ENCODE measurements around the gene ZCCHC24.

ZCCHC24 gene

DNA sequence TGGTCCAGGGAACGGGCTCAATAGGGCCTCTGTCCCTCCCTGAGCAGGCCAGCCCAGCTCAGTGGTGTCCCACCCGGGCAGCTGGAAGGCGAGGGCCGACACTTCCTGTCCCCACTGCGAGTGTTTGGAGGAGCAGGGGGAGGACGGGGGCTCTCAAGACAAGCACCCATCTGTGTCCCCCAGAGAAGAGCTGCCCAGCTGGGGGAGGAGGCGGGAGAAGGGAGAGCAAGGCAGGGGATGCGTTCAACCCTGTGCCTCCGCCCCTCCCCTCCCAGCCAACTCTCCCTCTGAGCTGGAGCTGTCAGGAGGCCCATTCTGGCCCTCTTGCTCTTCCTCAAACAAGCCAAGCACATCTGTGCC lies 35.7 kb downstream of the ZCCHC24 start:
- no peak for DNase-seq

DNA sequence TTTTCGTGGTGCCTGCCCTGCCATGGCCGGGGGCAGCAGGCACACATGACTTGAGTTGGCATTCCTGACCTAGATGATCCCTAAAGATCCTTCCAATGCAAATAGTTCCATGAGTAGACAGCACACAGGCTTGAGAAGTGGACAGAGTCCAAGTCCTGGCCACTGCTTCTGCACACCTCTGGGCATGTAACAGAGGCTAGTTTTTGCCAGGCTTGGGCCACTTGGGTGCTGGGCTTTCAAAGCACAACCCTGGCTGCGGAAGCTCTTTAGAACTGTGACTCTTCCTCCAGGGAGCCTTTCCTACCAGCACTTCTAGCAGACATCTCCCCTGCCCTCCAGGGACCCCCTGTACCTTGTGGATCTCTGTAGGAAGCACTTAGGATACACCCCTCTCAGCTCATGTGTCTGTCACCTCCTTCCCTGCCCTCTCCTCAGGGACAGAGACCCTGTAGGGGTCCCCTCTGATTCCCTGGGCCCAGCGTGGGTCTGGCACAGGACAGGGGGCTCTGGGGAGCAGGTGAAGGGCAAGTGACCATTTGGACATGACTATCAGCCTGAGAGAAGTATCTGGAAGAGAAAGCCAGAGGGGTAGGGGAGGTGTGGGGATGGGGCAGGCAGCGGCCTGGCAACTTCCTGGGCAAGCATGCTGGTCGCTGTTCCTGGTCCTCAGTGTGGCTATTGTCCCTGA lies 36.2 kb downstream of the ZCCHC24 start:
- no peak for DNase-seq

DNA sequence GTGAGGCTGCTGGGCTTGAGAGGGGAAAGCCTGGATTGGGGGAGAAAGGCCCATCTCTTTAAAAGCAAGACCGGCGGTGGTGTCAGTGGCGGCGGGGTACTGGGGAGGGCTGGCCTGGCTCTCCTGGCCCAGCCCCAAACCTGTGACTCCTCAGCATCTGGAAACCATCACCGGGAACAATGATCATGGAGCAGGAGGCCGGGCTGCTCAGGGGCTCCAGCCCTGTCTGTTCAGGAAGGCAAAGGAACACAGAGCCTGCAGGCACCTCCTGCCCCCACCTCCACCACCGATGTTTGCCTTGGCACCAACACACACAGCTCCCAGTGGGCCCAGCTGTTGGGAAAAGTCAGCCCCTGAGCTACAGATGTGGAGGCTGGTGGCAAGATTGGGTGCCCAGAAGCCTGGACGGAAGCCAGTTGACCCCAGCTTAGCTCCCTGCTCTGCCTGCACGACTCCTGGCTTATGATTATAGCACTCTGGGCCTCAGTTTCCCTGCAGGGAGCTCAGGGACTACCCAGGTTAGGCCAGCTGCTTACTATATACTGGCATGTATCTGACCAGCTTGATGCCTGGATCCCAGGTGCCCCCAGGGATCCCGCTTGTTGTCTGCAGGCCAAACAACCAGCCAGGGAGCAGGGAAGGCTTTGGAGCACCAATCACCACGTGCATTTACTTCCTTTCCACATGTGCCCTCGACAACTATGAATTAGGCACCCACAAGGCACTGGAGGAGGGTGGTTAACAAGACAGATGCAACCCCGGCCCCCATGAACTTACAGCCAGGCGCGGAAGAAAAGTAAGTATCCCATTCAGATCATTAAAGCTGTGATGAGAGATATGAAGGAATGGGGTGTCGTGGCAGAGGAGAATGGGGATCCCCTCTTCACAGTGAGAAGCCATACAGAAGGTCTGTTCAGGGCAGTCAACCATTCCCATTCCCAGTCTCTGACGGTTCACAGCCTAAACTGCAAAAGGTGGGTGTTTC lies 37.3 kb downstream of the ZCCHC24 start:
- DNase-seq, result no peak

DNA sequence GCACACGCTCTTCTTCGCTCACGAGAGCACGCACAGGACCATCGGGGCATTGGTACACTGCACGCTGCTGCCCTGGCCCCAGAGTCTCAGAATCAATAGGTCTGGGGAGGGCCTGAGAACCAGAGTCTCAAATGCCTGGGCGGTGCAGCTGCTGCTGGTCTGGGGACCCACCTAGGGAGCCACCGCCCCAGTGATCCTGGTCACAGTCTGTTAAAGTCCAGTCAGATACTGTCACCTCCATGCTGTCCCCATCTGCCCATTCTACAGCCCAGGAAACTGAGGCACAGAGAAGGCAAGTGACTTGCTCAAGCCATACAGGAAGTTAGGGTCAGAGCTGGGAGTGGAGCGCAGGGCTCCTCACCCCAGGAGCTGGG lies 38.0 kb downstream of the ZCCHC24 start:
- DNase-seq, result no peak

DNA sequence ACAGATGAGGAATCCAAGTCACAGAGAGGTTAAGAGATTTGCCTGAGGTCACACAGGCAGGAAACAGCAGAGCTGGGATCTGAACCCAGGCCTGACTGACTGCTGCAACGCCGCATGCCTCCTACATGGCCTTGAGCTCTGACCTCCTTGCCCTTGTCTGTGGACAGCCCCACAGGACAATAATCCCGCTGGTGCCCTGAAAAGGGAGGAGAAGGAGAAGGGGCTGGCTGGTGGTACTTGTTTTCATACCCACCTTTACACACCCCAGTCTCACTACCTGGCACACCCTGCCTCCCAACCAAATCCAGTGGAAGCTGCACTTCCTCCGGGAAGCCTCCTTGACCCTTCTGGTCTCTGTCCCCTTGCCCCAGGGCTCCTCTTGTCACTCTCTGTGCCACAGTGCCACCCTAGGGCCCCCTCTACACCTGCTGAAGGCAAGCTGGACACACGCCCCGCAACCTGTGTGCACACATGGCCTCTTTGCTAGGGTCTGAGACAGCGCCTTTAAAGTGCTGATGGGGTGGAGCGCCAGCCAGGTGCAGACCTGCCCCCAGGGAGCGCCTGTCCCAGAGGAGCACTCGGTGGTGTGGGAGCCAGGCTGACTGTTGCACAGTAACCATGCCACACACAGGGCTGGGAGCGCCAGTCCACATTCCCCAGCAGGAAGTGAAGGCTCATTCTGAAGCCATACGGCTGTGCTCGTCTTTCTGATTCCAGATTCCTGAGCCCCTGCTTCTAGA lies 38.6 kb downstream of the ZCCHC24 start:
- DNase-seq, result no peak

DNA sequence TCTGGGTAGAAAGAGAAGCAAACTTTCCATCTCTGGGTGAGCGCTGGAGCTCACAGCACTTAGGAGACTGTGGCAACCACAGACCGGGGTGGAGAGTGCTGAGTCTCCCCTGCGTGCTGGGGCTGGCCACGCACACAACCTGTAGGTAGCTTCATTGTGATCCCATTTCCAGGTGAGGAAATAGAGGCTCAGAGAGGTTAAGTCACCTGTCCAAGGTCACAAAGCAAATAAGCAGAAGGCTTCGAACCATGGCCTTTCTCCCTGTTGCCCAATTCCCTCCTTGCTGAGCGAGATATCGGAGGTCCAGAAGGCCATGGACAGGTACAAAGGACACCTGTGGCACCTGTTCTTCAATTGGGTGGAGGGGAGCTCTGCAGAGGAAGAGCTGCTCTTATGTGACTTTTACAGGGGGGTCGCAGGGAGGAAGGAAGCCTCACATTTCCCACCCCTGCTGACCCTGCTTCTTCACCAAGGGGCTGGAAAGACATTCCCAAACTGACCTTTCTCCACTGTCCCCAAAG lies 39.4 kb downstream of the ZCCHC24 start:
- no peak for DNase-seq

DNA sequence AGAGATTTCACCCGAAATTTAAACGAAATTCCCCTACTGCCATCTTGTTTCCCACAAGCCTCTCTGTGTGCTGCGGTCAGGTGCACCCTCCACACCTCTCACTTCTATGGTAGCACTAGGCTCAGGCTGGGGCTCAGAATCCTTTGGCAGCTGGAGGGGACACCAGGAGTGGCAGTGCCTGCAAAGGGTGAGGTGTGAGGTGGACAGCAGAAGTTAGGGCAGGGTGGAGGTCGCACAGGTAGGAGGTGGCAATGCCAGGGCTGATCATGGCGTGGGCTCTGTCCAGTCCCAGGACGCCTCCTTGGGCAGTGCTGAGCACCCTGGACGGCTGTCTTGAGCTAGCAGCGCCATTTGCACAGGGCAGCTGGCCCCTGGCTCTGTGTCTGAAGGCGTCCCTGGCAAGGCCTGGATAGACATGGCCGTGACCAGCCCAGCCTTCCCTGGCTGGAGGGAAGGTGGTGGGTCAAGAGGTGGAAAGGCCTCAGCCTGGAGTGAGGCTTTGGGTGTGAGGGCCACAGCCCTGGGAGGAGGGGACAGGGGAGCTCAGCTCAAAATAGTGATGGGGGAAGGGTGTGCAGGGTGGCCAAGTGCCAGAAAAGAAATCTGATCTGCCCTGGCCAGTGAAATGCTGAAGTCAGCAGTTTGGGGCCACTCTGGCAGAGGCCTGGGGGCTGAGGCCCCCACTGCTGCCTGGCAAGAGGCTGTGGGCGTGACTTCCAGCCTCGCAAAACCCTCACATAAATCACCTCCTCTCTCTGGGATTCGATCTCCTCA lies 40.0 kb downstream of the ZCCHC24 start:
- no peak for DNase-seq

DNA sequence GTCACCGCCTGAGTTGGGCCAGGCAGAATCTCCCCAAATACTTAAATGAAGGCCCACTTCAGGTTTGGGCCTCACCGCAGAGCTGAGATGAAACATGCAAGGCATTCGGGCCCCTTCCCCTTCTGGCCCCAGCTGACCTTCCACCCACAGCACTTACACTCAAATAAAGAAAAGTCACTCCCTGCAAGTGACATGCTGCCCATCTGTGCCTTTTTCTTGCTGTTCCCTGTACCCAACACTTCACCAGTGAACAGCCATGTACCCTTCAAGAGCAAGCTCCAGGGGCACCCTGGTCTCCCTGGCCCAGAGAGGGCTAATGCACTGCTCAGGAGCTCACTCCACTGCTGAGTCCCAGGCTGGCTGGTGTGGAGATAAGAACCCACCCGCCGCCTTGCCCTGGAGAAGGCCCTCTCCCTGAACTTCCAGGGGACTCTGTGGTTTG lies 40.7 kb downstream of the ZCCHC24 start:
- DNase-seq, result no peak

DNA sequence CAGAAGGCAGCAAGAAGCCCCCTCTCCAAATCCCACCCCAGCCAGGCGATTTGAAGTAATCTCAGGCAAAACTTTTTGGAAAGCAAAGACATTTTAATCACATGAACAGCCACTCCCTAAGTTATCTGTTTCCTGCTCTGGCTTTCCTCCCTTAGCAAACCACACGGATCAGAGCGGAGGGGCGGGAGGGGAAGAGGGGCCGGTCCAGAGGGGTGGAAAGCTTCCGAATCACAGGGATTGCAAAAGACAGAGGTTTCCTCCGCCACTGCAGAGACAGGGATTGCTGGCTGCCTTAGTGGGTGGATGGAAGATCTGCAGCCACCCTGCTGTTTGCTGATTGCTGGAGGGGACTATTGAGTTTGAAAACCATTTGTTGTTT lies 41.2 kb downstream of the ZCCHC24 start:
- no peak for DNase-seq

DNA sequence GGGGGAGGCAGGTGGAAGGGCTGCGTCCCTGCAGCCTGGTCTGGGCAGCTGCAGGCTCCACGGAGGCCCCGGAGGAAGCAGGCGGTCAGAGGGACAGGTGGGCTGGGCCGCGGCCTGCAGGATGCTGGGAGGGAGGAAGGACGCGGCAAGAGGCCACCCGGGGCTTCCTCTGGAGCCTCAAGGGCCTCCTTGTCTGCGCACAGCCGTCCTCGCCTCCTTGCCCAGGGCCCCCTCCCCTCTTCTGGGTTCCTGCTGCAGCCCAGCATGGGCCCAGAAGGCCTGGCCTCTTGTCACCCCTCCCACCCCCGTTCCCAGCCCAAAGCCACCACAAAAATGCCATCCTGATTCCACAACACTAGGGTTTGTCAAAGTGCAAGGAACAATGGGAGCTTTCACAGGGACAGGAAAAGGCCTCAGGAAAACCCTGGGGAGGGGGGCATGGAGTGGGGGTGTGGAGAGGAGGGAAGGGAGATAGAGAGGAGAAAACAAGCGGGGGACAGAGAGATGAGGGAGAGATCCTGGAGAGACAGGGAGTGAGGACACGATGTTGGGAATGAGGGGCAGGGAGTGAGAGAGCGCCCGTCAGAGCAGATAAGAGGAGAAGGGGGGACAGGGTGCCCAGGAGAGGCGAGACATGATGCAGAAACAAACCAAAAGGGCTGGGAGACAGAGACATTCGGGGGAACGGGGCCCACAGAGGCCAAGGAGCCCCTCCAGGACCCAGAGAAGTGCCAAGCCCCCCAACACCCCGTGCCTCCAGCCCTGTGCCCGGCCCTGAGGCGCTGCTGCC lies 41.8 kb downstream of the ZCCHC24 start:
- no peak for DNase-seq

DNA sequence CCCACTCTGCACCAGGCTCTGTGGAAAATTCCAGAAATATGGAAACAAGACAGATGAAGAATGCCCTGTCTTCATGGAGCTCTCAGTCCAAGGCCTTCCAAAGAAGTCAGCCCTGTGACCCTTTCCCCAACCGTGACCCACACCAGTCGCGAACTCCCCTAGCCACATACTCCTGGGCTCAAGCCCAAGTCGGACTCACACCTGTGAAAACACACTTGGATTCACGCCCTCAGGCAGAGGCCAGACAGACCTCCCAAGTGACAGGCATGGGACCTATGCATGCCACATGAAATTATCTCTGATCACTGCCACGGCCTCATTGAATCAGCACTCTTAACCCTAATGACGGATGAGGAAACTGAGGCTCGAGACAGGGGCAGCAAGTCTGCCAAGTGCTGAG lies 42.5 kb downstream of the ZCCHC24 start:
- no peak for DNase-seq

DNA sequence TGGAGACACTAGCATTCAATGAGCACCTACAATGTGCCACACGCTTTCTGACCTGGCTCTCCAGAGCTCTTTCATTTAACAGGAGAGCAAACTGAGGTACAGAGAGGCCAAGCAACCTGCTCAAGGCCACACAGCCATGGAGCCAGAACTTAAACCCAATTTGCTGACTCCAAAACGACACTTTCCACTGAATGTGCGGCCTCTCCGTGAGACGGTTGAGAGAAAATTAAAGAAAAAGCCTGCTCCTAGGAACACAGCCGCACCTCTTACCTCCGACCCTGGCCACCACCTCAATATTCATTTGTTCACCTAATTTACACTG lies 42.8 kb downstream of the ZCCHC24 start:
- no peak for DNase-seq

DNA sequence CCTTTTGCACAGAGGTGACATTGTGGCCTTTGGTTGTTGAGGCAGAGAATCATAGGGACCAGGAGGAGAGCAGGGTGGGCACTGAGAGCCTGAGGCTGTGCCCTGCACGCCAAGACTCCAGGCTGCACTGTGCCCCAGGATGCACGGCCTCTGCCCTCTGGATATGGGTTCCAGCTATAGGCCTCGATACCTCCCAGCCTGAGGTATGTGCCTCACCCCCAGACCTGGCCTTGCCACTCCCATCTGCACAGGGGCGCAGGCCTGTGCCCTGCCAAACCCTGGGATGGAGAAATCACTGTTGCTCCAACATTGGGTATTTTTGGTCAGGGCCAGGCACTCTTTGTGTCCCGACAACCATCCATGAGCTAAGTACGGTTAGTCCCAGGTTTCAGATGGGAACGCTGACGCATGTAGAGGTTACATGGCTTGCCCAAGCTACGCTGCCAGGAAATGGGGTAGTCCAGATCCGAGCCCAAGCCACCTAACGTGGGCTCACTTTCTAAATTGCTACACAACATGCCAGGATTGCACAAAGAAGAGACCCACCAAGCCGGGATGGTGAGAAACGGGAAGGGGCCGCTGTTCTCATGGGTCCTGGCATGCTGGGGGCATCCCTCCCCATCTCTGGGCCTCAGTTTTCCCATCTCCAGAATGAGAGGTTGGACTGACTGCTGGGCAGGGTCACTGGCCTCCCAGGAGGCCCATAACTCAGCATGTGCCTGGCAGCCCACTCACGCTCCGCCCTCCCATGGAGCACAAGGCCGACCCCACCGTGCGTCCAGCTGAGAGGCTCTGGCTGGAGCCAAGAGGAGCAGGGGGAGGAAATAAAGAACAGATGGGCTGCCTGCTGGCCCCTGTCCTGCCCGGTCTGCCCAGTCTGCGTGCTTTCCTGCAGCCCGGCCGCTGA lies 44.2 kb downstream of the ZCCHC24 start:
- no peak for DNase-seq

DNA sequence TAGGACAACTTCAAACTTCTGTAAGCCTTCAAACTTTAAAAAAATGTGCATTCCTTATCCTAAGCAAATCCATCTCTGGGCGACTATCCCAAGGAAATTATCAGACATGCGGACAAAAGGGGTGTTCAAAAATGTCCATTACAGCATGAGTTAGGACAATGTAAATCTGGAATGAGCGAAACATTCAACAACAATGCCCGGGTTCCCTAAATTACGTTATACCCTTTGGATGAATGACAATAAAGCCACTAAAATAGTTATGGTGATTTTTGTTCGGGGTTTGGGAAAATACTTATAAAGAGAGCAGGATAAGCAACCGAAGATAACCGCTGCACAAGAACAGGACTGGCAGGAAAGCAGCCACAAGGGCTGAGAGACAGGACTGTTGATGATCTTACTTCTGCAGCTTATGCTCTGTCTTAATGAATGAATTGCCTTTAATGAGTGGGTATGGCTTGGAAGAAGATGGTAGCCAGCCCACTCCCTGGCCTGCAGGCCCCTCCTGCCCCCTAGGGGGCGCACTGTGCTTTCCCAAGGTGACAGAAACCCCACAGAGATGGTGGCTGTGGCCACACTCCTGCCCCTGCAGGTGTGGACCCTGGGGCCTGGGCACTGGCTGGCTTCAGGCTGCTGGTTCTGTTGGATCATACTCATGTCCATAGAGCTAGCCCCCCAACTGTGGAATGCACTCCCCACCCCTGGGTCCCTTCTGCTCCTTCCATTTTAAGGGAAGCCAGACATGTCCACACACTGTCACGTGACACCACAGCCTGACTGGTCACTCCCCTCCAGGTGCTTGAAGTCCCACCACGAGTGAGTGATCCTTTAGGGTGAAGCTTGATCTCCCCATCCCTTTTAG lies 45.0 kb downstream of the ZCCHC24 start:
- DNase-seq, result peak; percentile 14

DNA sequence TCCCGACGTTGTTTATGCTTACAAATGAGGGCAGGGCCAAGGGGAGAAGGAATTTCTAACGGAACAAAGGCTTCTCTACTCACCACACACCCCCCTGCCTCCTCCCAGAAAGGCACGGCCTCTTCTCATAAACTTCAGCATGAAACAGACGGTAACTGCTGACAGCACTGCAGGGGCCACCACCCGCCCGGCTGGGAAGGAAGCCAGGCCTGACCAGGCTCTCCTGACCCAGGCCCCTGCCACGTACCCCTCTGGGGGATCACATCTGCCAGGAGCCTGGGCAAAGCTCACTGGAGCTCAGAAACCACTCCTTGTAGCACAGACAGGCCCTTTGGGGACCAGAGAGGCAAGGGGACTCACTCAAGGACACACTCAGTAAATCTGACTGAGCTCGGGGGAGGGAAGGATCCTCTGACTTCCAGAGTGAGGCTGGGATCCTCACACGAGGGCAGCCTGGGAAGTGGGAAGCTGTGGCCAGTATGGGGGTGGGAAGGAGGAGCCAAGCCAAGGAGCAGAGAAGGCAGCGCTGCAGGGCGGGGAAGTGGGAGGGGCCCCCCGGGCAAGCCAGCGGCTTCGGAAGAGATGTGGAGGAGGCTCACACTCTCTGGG lies 46.1 kb downstream of the ZCCHC24 start:
- no peak for DNase-seq

DNA sequence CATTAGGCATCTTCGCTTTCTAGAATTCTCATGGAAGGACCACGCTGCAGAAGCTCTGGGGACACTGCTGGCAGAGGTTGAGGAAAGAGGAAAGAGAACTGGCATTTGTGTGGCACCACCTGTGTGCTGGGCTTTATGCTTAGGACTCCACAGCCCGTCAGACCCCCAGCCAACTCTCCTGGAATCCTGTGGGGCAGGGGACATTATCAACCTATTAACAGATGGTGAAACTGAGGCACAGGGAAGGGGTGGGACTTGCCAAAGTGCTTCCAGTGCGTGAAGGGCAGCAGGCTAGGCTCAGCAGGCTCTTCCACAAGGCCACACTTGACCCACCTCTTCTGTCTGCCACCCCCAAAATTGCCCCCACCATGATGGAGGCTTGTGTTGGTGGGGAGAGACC lies 46.8 kb downstream of the ZCCHC24 start:
- no peak for DNase-seq

DNA sequence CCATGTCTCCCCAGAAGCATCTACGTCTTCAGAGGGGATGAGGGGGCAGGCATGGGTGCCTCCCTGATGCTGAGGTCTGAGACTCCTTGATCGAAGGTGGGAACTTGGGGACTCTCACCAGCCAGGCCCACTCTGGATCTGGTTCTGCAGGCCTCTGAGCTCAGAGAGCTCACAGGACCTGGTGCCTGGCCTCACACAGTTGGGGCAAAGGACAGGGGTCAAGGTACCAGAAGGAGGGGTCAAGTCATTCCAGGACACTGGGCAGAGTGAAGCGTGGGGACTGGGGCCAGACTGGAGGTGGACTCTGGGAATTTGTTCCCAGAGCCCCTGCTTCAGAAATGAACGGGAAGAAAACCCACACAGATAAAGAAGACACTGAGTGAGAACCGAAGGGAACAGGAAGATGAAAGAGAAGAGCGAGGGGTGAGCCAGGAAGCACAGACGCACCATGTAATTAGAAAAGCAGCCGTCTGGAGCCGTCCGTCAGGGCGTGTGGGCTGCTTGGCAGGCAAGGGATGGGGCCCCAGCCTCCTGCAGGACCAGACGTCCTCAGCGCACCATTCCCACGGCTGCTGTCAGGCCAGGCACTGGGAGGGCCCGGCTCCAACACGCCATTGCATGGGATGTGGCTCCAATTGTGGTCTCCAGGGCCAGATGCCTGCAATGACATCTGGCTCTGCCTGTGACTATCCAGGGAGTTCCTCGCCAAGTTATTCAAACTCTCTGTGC lies 47.7 kb downstream of the ZCCHC24 start:
- DNase-seq, result no peak

DNA sequence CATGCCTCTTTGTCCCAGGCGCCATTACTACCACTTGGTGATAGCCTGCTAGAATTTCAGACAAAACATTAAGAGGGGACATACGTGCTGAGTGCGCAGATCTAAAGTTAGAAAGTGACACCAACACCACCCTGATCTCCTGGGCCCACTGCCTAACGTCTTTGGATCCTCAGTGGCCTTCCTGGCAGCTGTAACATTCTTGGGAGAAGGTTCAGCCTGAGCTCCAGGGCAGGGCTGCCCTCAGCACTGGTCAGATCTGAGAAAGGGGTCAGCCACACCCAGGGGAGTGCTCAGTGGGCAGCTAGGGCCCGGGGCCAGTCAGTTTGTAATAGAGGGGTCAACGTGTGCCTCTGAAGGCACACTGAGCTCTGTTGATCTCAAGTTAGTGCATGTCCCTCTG lies 48.4 kb downstream of the ZCCHC24 start:
- DNase-seq, result no peak

DNA sequence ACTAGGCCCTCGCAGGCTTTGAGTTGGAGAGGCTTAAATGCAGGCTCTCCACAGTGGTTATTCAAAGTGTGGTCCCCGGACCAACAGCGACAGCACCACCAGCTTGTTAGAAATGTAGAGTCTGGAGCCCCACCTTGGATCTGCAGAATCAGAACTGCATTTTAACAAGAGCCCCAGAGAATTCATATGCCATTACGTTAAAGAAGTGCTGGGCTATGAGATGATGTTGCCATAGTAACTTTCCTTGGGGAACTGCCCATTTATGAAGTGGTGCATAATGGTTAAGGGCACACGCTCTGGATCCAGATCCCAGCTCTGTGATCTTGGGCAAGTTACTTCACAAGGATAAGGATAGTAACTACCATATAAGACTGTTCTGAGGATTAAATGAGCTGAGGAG lies 48.9 kb downstream of the ZCCHC24 start:
- DNase-seq, result no peak
